Hepatocyte (in vitro differentiated cells): ENCODE measurements around the gene CXCL16.

Experiments used
- EZH2 ChIP-seq: fragments of 200-600 bp; sonication (generic); IDR thresholded peaks from 2 replicates; pipeline ENCODE4 v1.6.1; 2016; ENCODE audit warnings: antibody characterized with exemption, mild to moderate bottlenecking, borderline replicate concordance
- TF ChIP-seq, protein P1 (sequence below): fragments of 200-600 bp; sonication (generic); IDR thresholded peaks from 2 replicates; pipeline ENCODE4 v1.5.1; 2016; ENCODE audit warnings: antibody characterized with exemption, mild to moderate bottlenecking; ENCODE audit not compliant: poor library complexity

DNA sequence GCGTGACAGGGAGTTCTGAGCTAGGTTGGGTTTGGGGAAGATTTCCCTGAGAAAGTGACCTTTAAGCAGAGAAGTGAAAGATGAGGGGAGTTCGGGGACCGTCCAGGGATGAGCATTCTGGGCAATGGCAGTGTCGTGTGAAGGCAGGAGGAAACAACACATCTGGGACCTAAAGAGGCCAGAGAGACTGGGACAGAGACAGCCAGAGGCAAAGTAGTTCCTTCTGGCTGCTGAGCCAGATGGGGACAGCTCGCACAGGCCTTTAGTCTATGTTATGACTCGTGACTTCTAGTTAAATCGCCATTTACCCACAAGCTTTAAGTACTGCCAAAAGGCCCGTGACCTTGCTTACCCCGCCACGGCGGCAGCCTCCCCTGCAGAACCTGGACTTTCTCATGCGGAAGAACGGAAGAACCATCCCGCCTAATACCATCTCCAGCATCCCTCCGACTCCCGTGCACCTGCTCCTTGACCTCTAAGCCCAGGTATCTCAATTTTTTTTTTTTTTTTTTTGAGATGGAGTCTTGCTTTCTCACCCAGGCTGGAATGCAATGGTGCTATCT lies 17.0 kb downstream of the CXCL16 start:
- TF ChIP-seq, protein P1, sequence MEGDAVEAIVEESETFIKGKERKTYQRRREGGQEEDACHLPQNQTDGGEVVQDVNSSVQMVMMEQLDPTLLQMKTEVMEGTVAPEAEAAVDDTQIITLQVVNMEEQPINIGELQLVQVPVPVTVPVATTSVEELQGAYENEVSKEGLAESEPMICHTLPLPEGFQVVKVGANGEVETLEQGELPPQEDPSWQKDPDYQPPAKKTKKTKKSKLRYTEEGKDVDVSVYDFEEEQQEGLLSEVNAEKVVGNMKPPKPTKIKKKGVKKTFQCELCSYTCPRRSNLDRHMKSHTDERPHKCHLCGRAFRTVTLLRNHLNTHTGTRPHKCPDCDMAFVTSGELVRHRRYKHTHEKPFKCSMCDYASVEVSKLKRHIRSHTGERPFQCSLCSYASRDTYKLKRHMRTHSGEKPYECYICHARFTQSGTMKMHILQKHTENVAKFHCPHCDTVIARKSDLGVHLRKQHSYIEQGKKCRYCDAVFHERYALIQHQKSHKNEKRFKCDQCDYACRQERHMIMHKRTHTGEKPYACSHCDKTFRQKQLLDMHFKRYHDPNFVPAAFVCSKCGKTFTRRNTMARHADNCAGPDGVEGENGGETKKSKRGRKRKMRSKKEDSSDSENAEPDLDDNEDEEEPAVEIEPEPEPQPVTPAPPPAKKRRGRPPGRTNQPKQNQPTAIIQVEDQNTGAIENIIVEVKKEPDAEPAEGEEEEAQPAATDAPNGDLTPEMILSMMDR = no peak
- TF ChIP-seq EZH2 = no peak
